A549 (cell line): ENCODE data around the gene GRK3. TPM values are rescaled to one million over a fixed set of nuclear protein-coding genes. Genes with fewer than 3 reads are reported as not detected.

ENCODE experiments used
- ATAC-seq, 2 experiments: fragments of 200-7000 bp in 1 of 2; fragments of >200 bp in 1 of 2; cut with Nextera tagmentation in 1 of 2; cut with Tn5 transposase in 1 of 2; 3 replicates each; pipeline versions ENCODE4 v1.8.0 to v1.9.1; 2018 to 2020; ENCODE audit warnings: mild to moderate bottlenecking in 1 of 2, moderate library complexity in 1 of 2
- CTCF ChIA-PET: fragments of 300-600 bp; sonication (Branson Sonifier 250); formaldehyde crosslinking; extraction: SDS; loops from one replicate; lab custom pipeline; 2021; ENCODE audit warnings: antibody characterized with exemption, inconsistent platforms; lab: Yijun Ruan, JAX
- POLR2A ChIA-PET: fragments of 350-600 bp; formaldehyde crosslinking; extraction: SDS; loops from one replicate; lab custom pipeline; 2021; ENCODE audit warnings: antibody characterized with exemption, inconsistent platforms; lab: Yijun Ruan, JAX
- DNase-seq, 2 experiments: peaks; one replicate each; pipeline versions ENCODE4 v3.0.0 to v3.0.0-alpha.2; 2011 to 2016; ENCODE audit warnings: low read depth in 1 of 2, low spot score in 1 of 2
- FAIRE-seq: peaks from 2 replicates; lab custom pipeline; 2011; peaks lifted over from hg19 to GRCh38; lab: Jason Lieb, UNC
- H3K27ac ChIP-seq, 2 experiments: fragments of >200 bp; sonication (Bioruptor Twin); formaldehyde crosslinking; 3 replicates each; pipeline ENCODE4 v1.5.1; 2016 to 2017
- H3K4me1 ChIP-seq: fragments of >200 bp; sonication (Bioruptor Twin); formaldehyde crosslinking; 3 replicates; pipeline ENCODE4 v1.6.1; 2016
- H3K4me2 ChIP-seq: fragments of >200 bp; sonication (Bioruptor Twin); formaldehyde crosslinking; 3 replicates; pipeline ENCODE4 v1.6.1; 2016
- H3K4me3 ChIP-seq: fragments of >200 bp; sonication (Bioruptor Twin); formaldehyde crosslinking; 3 replicates; pipeline ENCODE4 v1.5.1; 2016
- H3K9me3 ChIP-seq: fragments of >200 bp; sonication (Bioruptor Twin); formaldehyde crosslinking; 3 replicates; pipeline ENCODE4 v1.6.1; 2016
- BHLHE40 ChIP-seq: IDR thresholded peaks from 2 replicates; pipeline ENCODE4 v1.6.1; 2012; ENCODE audit warnings: low read depth, low read length, inconsistent platforms
- CBX8 ChIP-seq: fragments of 200-600 bp; sonication (generic); IDR thresholded peaks from 2 replicates; pipeline ENCODE4 v1.6.1; 2016
- CEBPB ChIP-seq, 2 experiments: fragments of >200 bp in 1 of 2; sonication (Bioruptor Twin) in 1 of 2; formaldehyde crosslinking in 1 of 2; IDR thresholded peaks; 2 replicates each; pipeline ENCODE4 v1.6.1; 2012 to 2016
- CHD4 ChIP-seq: fragments of 200-600 bp; sonication (generic); IDR thresholded peaks from 2 replicates; pipeline ENCODE4 v1.6.1; 2016; ENCODE audit warnings: antibody characterized with exemption, mild to moderate bottlenecking, borderline replicate concordance
- CTCF ChIP-seq: fragments of >200 bp; sonication (Bioruptor Twin); formaldehyde crosslinking; IDR thresholded peaks from 3 replicates; pipeline ENCODE4 v1.5.1; 2016
- EP300 ChIP-seq, 2 experiments: fragments of >200 bp; sonication (Bioruptor Twin); formaldehyde crosslinking; IDR thresholded peaks; 2 replicates in 1 of 2; 3 replicates in 1 of 2; pipeline ENCODE4 v1.6.1; 2016 to 2017
- FOSL2 ChIP-seq, 2 experiments: fragments of 450-650 bp in 1 of 2; fragments of >200 bp in 1 of 2; sonication (Bioruptor Twin) in 1 of 2; formaldehyde crosslinking; IDR thresholded peaks; 2 replicates each; pipeline versions ENCODE4 v1.5.0 to v1.6.1; 2016 to 2020; ENCODE audit warnings: mild to moderate bottlenecking in 1 of 2, moderate library complexity in 1 of 2
- FOXS1 ChIP-seq: fragments of 250-450 bp; sonication (Bioruptor Pico); IDR thresholded peaks from 2 replicates; pipeline ENCODE4 v1.5.0; 2020; ENCODE audit warnings: mild to moderate bottlenecking, moderate library complexity
- HDAC2 ChIP-seq: fragments of 200-600 bp; sonication (generic); IDR thresholded peaks from 2 replicates; pipeline ENCODE4 v1.6.1; 2016
- HES2 ChIP-seq: fragments of >200 bp; sonication (Bioruptor Twin); formaldehyde crosslinking; IDR thresholded peaks from 2 replicates; pipeline ENCODE4 v1.6.1; 2016
- HOXA7 ChIP-seq: fragments of 250-450 bp; sonication (Bioruptor Pico); IDR thresholded peaks from 2 replicates; pipeline ENCODE4 v1.5.0; 2020; ENCODE audit warnings: mild to moderate bottlenecking, moderate library complexity
- HOXB13 ChIP-seq: fragments of 250-450 bp; sonication (Bioruptor Pico); IDR thresholded peaks from 2 replicates; pipeline ENCODE4 v1.5.0; 2020; ENCODE audit warnings: low read depth, mild to moderate bottlenecking, moderate library complexity
- MAX ChIP-seq: IDR thresholded peaks from 2 replicates; pipeline ENCODE4 v1.6.1; 2012
- MAZ ChIP-seq: fragments of 150-350 bp; IDR thresholded peaks from 2 replicates; pipeline ENCODE4 v1.6.1; 2014; ENCODE audit warnings: antibody characterized with exemption, low read depth, low read length, borderline replicate concordance
- MYC ChIP-seq: IDR thresholded peaks from 2 replicates; pipeline ENCODE4 v1.6.1; 2012; ENCODE audit warnings: mild to moderate bottlenecking, inconsistent platforms, low read length, improper control_type of control experiment, borderline replicate concordance
- NFE2L2 ChIP-seq: fragments of 150-350 bp; conservative IDR thresholded peaks from 2 replicates; pipeline ENCODE4 v1.6.1; 2014; ENCODE audit warnings: low read length
- POLR2A ChIP-seq: IDR thresholded peaks from 2 replicates; pipeline ENCODE4 v1.6.1; 2012; ENCODE audit warnings: mild to moderate bottlenecking, low read length
- POLR2AphosphoS2 ChIP-seq: conservative IDR thresholded peaks from 2 replicates; pipeline ENCODE4 v1.6.1; 2012; ENCODE audit warnings: low read length, improper control_type of control experiment, inconsistent platforms
- RARB ChIP-seq: fragments of 250-450 bp; sonication (Bioruptor Pico); IDR thresholded peaks from 2 replicates; pipeline ENCODE4 v1.8.0; 2021; ENCODE audit warnings: mild to moderate bottlenecking, moderate library complexity
- RCOR1 ChIP-seq: fragments of 150-350 bp; IDR thresholded peaks from 2 replicates; pipeline ENCODE4 v1.6.1; 2014; ENCODE audit warnings: antibody characterized with exemption, low read length, low read depth
- RFX5 ChIP-seq: fragments of 450-650 bp; IDR thresholded peaks from 2 replicates; pipeline ENCODE4 v1.7.1; 2014; ENCODE audit warnings: antibody characterized with exemption, mild to moderate bottlenecking, moderate library complexity
- RNF2 ChIP-seq: fragments of 200-600 bp; sonication (generic); IDR thresholded peaks from 2 replicates; pipeline ENCODE4 v1.6.1; 2016; ENCODE audit warnings: low read depth, mild to moderate bottlenecking, antibody characterized with exemption, moderate library complexity, borderline replicate concordance
- USF2 ChIP-seq: fragments of 450-650 bp; IDR thresholded peaks from 2 replicates; pipeline ENCODE4 v1.6.1; 2014; ENCODE audit warnings: antibody characterized with exemption
- ZC3H11A ChIP-seq: fragments of 450-650 bp; IDR thresholded peaks from 2 replicates; pipeline ENCODE4 v1.6.1; 2014; ENCODE audit warnings: antibody characterized with exemption, mild to moderate bottlenecking
- WGBS: methylation state at CpG from one replicate; pipeline ENCODE4 v1.1.6; 2017; ENCODE audit errors: missing lambda C conversion rate; 5-methylcytosine and 5-hydroxymethylcytosine counted together
- polyA plus RNA-seq, 4 experiments: library from polyadenylated mRNA; depleted of rRNA in 3 of 4; stranded (reverse); fragments of >200 nt; fragmentation: RNase III in 1 of 4; extraction: RNeasy Plus Mini Kit Qiagen cat#74134 plus additional on column Dnase treatment in 1 of 4; gene quantifications; 2 replicates in 3 of 4; 3 replicates in 1 of 4; pipeline ENCODE4 v1.2.3, GENCODE V29; 2011 to 2017
- TF ChIP-seq, protein P1 (sequence below): fragments of >200 bp; sonication (Bioruptor Twin); formaldehyde crosslinking; IDR thresholded peaks from 3 replicates; pipeline ENCODE4 v1.6.1; 2016

GRK3 gene
- polyA plus RNA-seq, 2 of the 4 experiments (the other 2 are of a cell fraction): 3.9 to 6.5 TPM

GRCh38 chr22:25629613-25630012 lies 65.1 kb downstream of the GRK3 start:
- ATAC-seq: no peak
- ChIA-PET CTCF (interaction anchor here (1.5 kb wide), 1 partner anchor 31 kb away, joined by 4 read pairs; no protein-coding TSS in a partner anchor), POLR2A (no interaction called here)
- no peak for FAIRE-seq
- no peak for DNase-seq
- no peak overlapping the region for H3K4me2 ChIP-seq
- H3K27ac ChIP-seq: no peak overlapping the region
- no peaks in the 10 kb centered on the region for H3K4me1 ChIP-seq
- no peaks in the 10 kb centered on the region for H3K9me3 ChIP-seq
- no peak for TF ChIP-seq ZC3H11A
- TF ChIP-seq HES2: no peak
- no peak for TF ChIP-seq CBX8
- no peak for TF ChIP-seq RFX5
- TF ChIP-seq MYC: no peak
- no peak for TF ChIP-seq MAX
- no peak for TF ChIP-seq BHLHE40
- no peak for TF ChIP-seq CTCF
- H3K4me3 ChIP-seq: no peak overlapping the region
- 90% methylated on average over 2 of the region's 2 CpGs for WGBS

GRCh38 chr22:25630447-25630846 lies 66.0 kb downstream of the GRK3 start:
- Histone ChIP-seq H3K4me1 (no peaks in the 10 kb centered on the region), H3K4me3 (no peak overlapping the region), H3K27ac (no peak overlapping the region), H3K4me2 (no peak overlapping the region), H3K9me3 (no peaks in the 10 kb centered on the region)
- WGBS: 89% methylated on average over 5 of the region's 5 CpGs
- no peak for TF ChIP-seq HES2
- TF ChIP-seq RCOR1: no peak
- TF ChIP-seq POLR2AphosphoS2: no peak
- no peak for TF ChIP-seq POLR2A
- no peak for TF ChIP-seq MAX
- TF ChIP-seq FOSL2 (IDR thresholded peaks at IDR 0.05): no peak
- no peak for TF ChIP-seq FOSL2 (CRISPR knock-in tag; IDR thresholded peaks at IDR 0.05)
- TF ChIP-seq CBX8: no peak
- no peak for TF ChIP-seq RARB (CRISPR knock-in tag)
- no peak for TF ChIP-seq HDAC2
- TF ChIP-seq NFE2L2: no peak
- TF ChIP-seq HOXB13 (CRISPR knock-in tag): no peak
- TF ChIP-seq BHLHE40: no peak
- FAIRE-seq: no peak
- ChIA-PET POLR2A (no interaction called here), CTCF (interaction anchor here (1.5 kb wide), 1 partner anchor 30 kb away, joined by 4 read pairs; no protein-coding TSS in a partner anchor)
- no peak for DNase-seq
- no peak for ATAC-seq

DNA sequence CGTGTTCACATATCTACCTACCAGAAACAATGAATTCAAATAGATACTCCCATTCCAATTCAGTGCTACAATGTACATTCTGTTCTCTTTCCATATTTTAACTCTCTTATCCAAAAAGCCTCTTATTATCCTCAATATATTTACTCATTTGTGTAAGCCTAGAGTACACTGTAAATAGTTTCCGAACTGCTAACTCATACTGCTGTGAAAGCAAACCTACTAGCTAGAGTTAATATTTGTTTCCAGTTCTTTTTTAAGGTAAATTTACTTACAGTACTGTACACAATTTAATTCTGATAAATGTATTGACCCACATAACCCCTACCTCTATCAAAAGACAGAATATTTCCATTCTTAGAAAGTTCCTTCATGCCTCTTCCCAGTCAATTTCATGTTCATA lies 71.8 kb downstream of the GRK3 start:
- ATAC-seq (no peak), FAIRE-seq (no peak), DNase-seq (no peak)
- H3K4me2 ChIP-seq: no peak overlapping the region
- H3K9me3 ChIP-seq: no peaks in the 10 kb centered on the region
- H3K27ac ChIP-seq: no peak overlapping the region
- ChIA-PET POLR2A (no interaction called here), CTCF (no interaction called here)
- TF ChIP-seq CEBPB (IDR thresholded peaks at IDR 0.05) (no peak), HDAC2 (no peak), CHD4 (no peak), USF2 (no peak), MAZ (no peak), HOXA7 (CRISPR knock-in tag) (no peak), FOXS1 (CRISPR knock-in tag) (no peak), RNF2 (no peak), BHLHE40 (no peak), CBX8 (no peak), EP300 (IDR thresholded peaks at IDR 0.05) (no peak), MAX (no peak), MYC (no peak)
- TF ChIP-seq, protein P1, sequence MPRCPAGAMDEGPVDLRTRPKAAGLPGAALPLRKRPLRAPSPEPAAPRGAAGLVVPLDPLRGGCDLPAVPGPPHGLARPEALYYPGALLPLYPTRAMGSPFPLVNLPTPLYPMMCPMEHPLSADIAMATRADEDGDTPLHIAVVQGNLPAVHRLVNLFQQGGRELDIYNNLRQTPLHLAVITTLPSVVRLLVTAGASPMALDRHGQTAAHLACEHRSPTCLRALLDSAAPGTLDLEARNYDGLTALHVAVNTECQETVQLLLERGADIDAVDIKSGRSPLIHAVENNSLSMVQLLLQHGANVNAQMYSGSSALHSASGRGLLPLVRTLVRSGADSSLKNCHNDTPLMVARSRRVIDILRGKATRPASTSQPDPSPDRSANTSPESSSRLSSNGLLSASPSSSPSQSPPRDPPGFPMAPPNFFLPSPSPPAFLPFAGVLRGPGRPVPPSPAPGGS: no peak
- no peaks in the 10 kb centered on the region for H3K4me1 ChIP-seq
- 83% methylated on average over 2 of the region's 2 CpGs for WGBS
- no peak overlapping the region for H3K4me3 ChIP-seq
